ENCODE results near the gene DLG2.
"Not testable (repeated sequence)": the region's sequence is repeated elsewhere in the genome, so short reads cannot be mapped to it uniquely, and the experiment has no call there.

DLG2 gene

GRCh38 chr11:85627332-85627997 is at the start of gene DLG2:
DLG2 (minus strand) TSS chr11:85627344.
- DNase-seq = no peak

GRCh38 chr11:85673393-85673792 is 46.2 kb upstream of the DLG2 start:
- peak; percentile 7 for DNase-seq

GRCh38 chr11:85672105-85672902 is 45.2 kb upstream of the DLG2 start:
- no peak for DNase-seq

GRCh38 chr11:85670949-85671663 is 44.0 kb upstream of the DLG2 start:
- not testable (repeated sequence) for DNase-seq

GRCh38 chr11:85668157-85668556 is 41.0 kb upstream of the DLG2 start:
- DNase-seq = no peak

GRCh38 chr11:85666687-85667086 is 39.5 kb upstream of the DLG2 start:
- DNase-seq = no peak

GRCh38 chr11:85665733-85666132 is 38.6 kb upstream of the DLG2 start:
- no peak for DNase-seq

- peak; percentile 91 for DNase-seq
Observed at GRCh38 chr11:85664615-85665481, 37.7 kb upstream of the DLG2 start, which contains the start of gene CREBZF. CREBZF (minus strand) TSS chr11:85665129; CDS start chr11:85664875, 254 bp downstream.

- peak; percentile 78 for DNase-seq
Observed at GRCh38 chr11:85663753-85664614, 36.8 kb upstream of the DLG2 start.

GRCh38 chr11:85663080-85663752 is 36.1 kb upstream of the DLG2 start:
- no peak for DNase-seq

GRCh38 chr11:85661972-85662664 is 35.0 kb upstream of the DLG2 start:
- no peak for DNase-seq

- DNase-seq = no peak
Observed at GRCh38 chr11:85658180-85658579, 31.0 kb upstream of the DLG2 start.

GRCh38 chr11:85656777-85657176 is 29.6 kb upstream of the DLG2 start:
- DNase-seq = no peak

GRCh38 chr11:85654343-85654742 is 27.2 kb upstream of the DLG2 start:
- DNase-seq = not testable (repeated sequence)

- DNase-seq = no peak
Observed at GRCh38 chr11:85652786-85653447, 25.8 kb upstream of the DLG2 start.

GRCh38 chr11:85651118-85651517 is 24.0 kb upstream of the DLG2 start:
- no peak for DNase-seq

GRCh38 chr11:85647604-85648299 is 20.6 kb upstream of the DLG2 start, which contains the start of gene TMEM126A:
TMEM126A (plus strand) TSS chr11:85647967; CDS start chr11:85650256, 2,289 bp downstream.
- DNase-seq = peak; percentile 81

GRCh38 chr11:85647078-85647477 is 19.9 kb upstream of the DLG2 start:
- no peak for DNase-seq

- no peak for DNase-seq
Observed at GRCh38 chr11:85643191-85643614, 16.1 kb upstream of the DLG2 start.

Measured in NK-92 treated with Interleukin-12 subunit alpha and Interleukin-12 subunit beta, amount 100 ng/mL, for 24 hours (cell line).